Astrocyte (in vitro differentiated cells and primary cell): Measurements from ENCODE around the gene SLC35F1.

Experiments
- EZH2 ChIP-seq: IDR thresholded peaks from 2 replicates; pipeline ENCODE4 v1.6.1; 2012; ENCODE audit warnings: mild to moderate bottlenecking, low read length, inconsistent platforms; ENCODE audit not compliant: insufficient read depth
- TF ChIP-seq, protein P1 (sequence below): IDR thresholded peaks from 2 replicates; pipeline ENCODE4 v1.5.1; 2011; ENCODE audit warnings: low read depth, mild to moderate bottlenecking, inconsistent platforms, low read length, moderate library complexity; ENCODE audit not compliant: insufficient read depth

DNA sequence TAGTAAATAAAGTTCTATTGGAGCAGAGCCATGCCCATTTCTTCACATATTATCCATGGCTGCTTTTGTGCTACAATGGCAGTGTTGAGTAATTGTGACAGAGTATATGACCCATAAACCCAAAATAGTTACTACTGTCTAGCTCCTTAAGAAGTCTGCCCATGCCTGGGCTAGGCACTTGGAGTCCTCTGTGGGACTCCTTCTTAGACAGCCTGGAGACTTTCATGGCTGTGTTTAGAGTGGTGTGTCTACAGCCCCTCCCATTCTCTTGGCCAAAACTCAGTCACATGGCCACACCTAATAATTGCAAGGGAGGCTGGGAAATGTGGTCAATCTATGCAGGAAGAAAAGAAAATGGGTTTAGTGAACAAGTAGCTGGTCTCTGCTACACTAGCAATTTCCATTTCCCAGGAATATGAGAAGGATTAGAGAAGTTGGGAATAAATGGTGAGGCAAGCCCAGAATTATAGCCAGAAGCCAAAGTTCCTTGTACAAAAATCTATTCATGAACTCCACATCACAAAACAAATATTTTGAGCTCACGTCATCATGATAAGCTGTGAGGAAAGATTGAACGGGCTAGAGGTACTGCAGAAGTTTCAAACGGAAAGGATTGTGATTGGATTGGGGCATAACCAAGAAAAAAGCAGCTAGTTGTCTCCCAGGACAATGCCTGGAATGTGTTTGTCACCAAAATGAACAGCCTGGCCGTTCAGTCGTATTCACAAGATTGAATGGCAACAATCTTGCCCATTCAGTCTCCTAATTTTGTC, 389.3 kb downstream of the SLC35F1 start:
- TF ChIP-seq, protein P1, sequence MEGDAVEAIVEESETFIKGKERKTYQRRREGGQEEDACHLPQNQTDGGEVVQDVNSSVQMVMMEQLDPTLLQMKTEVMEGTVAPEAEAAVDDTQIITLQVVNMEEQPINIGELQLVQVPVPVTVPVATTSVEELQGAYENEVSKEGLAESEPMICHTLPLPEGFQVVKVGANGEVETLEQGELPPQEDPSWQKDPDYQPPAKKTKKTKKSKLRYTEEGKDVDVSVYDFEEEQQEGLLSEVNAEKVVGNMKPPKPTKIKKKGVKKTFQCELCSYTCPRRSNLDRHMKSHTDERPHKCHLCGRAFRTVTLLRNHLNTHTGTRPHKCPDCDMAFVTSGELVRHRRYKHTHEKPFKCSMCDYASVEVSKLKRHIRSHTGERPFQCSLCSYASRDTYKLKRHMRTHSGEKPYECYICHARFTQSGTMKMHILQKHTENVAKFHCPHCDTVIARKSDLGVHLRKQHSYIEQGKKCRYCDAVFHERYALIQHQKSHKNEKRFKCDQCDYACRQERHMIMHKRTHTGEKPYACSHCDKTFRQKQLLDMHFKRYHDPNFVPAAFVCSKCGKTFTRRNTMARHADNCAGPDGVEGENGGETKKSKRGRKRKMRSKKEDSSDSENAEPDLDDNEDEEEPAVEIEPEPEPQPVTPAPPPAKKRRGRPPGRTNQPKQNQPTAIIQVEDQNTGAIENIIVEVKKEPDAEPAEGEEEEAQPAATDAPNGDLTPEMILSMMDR: no peak
- no peak for TF ChIP-seq EZH2
